Stimulated activated CD8-positive, alpha-beta memory T cell treated with anti-CD3 and anti-CD28 coated beads, Interleukin-12 subunit alpha, Interleukin-12 subunit beta, amount 100 ng/mL, for 24 hours (primary cell): ENCODE data around the gene CLMP.

Source experiments
- DNase-seq: peaks from one replicate; pipeline ENCODE4 v3.0.0-alpha.2; 2020; ENCODE audit errors: extremely low read depth

Gene CLMP, protein sequence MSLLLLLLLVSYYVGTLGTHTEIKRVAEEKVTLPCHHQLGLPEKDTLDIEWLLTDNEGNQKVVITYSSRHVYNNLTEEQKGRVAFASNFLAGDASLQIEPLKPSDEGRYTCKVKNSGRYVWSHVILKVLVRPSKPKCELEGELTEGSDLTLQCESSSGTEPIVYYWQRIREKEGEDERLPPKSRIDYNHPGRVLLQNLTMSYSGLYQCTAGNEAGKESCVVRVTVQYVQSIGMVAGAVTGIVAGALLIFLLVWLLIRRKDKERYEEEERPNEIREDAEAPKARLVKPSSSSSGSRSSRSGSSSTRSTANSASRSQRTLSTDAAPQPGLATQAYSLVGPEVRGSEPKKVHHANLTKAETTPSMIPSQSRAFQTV

DNA sequence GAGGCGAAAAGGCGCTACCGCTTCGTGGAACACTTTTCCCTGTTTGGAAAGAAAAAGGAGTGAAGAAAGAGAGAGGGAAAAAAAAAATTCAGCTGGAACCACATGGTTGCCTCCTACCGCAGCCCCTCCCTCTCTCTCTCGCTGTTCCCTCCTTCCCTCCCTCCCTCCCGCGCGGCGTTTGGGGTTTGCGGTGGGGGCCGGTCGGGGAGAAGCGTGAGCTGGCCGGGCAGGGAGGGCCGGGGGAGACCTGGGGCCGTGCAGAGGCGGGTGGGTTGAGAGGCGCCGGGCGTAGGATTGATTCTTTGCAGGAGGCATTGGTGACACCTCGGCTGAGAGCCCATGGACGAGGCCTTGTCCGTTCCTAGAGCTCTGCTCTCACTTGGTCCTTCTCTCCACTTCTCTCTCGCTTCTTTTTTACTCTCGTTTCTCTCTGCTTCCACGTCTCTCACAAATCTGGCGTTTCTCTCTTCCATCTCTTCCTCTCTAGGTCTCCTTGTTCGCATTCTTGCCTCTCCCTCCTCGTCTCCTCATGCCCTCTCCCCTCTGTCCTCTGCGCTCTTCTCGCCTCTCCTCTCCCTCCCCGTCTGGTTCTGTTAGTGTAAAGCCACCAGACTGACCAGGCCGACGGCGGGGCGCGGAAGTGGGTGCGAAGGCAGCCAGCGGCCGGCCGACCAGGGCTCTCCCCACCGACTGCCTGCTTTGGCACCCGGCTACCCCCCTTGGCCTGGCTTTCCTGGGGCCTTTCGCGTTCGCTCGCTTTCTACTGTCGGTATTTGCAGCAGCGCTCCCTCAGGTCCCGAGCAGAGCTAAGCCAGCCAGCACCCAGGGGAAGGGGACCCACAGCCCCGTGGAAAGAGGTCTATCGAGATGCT, at the start of gene CLMP:
Gene CLMP (minus strand): TSS at position 61 of the 872 bp plus-strand sequence. CDS start 308 bp downstream, outside the sequence.
- DNase-seq, result no peak

DNA sequence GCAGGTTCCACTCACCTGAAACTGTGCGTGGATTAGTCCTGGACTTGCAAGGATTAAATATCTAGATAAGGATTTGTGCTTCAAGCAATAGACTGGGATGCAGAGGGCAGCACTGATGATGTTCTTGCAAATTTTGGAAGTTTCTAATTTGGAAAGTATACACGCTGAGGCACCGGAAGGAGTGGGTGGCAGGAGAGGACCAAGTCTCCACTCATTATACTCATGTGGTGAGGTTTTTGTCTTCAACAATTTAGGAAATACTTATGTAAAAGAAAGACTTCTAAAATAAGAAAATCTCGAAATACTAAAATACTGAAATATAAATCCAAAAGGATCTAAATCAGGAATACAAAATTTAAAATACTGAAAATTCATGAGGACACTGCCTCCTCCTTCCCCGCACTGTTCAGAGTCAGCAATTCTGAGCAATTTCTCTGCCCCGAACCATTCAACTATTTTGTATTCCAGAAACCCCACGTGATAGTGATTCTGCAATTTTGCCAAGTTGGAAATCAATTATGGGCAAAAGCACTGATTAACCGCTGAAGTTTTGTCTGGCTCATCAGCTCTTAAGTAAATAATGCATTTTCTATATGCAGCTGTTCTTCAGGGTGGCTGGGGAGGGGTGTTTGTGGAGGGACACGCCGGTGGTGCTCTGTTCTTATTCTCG, 47.0 kb upstream of the CLMP start:
- DNase-seq, result no peak

DNA sequence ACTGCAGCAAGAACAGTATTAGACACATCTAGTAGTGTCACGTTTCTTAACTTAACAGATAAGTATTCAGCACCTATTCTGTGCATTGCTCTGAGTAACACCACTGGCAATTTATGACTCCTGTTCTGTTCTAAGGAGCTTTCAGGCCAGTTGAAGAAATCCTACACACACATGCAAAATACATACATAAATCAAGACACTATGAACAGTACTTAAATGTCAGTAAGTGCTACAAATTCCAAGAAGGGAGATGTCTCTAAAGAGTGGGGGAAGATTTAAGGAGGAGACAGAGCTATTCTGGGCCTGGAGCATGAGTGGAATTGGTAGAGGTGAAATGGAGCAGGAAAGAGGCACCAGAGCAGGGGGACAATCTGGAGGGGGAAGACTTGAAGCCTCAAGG, 46.2 kb upstream of the CLMP start:
- DNase-seq, result no peak

DNA sequence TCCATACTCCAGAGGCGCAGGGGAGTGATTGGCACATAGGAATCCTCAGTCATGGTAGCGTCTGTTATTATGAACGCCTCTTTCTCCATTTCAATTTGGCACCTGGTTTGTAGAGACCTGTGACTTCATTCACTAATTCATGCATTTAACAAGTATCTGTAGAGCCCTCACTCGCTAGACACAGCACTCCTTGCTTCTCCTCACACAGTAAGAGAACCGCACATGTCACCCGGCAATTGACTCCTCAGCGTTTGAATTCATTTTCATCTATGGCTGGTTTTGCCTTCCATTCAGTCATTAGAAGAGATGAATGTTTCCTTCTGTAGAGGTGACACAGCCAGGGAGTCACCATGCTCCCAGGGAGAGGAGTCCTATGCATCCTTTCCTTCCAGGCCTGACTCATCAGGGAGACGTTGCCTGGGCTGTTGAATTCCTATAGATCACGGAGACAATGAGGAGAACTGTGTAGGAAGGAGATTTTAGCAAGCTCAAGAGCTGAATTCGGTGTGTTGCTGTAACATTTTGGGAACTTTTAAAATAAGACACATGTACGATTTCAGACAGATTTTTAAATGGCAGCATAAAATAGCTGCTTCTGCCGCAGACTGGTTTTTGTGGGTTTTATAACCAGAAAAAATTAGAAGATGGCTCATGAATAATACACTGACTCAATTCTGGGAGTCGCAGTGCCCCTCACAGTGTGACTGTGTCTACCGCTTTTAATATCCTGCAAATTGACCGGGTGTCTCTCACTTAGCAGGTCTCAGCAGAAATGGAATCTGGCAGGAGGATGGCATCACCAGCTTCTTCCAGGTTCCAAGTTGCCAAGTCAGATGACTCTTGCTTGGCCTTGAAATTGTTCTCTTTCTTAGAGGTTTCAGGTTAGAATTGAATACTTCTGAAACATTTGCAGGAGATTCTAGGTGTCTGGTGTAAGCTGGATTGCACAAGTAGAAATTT, 44.4 kb upstream of the CLMP start:
- DNase-seq, result no peak

DNA sequence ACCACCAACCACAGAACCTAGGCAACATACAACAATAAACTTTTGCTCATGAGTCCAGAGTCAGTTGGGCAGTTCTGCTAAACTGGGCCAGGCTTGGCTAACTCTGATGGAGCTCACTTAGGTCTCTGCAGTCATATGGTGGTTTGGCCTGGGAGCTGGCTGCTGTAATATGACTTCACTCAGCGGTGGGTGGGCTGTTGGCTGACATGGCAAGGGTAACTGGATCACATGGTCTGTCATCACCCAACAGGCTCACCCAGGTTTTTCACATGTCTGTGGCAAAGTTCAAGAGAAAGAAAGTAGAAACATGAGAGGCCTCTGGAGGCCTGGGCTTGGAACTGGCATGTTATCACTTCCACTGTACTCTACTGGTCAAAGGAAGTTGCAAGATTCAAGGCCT, 43.2 kb upstream of the CLMP start:
- no peak for DNase-seq

DNA sequence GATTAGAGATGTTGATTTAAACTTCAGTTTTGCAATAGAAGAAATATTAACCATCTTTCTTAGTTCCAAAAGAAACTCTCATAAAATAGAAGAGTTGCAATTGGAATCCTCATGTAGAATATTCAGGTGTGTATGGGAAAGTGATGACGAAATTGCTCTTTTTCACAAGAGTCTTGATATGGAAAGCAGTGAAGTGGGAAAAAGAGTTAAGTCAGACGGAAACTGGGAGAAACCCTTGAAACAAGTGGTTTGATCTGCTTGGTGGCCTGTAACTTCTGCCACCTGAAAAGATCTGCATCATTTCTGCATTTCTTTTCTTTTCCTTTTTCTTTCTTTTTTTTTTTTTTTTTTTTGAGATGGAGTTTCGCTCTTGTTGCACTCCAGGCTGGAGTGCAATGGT, 41.8 kb upstream of the CLMP start:
- no peak for DNase-seq

DNA sequence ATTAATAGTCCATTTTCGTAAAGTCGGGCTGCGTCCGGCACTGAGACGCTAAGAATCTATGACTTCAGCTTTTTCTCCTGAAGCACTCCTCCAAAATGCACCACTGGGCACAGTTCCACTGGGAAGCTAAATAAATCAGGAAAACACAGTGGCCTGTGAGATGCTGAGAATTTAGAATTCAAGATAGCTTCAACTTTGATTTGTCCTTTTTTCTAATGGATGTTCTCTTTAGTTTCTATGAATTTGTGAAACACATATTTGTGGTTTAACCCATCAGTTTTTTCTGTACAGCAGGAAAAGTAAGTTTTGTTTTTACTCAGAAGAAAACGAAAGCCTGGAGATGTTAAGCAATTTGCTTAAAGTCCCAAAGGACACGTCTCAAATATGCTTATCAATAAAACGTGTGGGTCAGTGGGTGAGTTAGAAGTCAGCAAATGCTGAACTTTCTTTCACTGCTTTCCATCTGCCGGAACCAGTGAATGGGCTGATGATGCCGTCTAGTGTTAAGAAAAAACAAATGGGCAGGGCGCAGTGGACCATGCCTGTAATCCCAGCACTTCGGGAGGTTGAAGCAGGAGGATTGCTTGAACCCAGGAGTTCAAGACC, 40.7 kb upstream of the CLMP start:
- DNase-seq, result no peak

DNA sequence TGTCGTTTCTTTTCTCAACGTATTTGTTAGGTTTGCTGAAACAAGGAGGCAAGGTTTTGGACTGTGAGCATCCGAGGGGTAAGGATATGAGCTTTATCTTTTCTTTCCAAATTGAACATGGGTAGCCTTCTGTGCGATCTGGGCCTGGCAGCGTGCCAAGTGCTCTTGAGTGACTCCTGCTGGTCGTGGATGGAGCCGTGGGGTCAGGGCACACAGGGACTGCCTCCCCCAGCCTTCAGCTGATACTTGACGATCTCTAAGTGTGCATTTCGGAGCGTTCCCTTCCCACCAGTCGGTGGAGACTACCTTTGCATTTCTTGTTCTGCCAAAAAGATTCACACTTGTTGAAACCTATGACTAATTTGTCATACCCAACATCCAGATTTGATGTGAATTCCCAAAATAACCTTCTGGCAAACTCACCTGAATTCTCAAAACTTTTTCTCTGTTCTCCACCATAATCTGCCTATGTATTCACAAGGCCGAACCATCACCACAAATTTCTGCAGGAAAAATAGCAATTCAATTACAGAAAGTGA, 40.1 kb upstream of the CLMP start:
- peak; percentile 3 for DNase-seq

DNA sequence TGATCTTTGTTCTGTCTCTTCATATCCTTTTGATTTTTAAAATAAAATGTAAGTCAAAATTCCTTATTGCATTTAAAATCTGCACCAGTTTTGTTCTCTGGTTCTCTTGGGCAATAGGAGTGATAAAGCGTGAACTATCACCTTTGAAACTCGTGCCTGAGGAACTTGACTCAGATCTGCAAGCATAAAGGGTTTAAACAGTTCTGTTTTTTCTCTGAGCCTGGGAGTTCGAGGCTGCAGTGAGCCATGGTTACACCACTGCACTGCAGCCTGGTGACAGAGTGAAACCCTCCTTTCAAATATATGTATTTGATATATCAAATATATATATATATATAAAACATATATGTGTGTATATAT, 38.9 kb upstream of the CLMP start:
- no peak for DNase-seq

DNA sequence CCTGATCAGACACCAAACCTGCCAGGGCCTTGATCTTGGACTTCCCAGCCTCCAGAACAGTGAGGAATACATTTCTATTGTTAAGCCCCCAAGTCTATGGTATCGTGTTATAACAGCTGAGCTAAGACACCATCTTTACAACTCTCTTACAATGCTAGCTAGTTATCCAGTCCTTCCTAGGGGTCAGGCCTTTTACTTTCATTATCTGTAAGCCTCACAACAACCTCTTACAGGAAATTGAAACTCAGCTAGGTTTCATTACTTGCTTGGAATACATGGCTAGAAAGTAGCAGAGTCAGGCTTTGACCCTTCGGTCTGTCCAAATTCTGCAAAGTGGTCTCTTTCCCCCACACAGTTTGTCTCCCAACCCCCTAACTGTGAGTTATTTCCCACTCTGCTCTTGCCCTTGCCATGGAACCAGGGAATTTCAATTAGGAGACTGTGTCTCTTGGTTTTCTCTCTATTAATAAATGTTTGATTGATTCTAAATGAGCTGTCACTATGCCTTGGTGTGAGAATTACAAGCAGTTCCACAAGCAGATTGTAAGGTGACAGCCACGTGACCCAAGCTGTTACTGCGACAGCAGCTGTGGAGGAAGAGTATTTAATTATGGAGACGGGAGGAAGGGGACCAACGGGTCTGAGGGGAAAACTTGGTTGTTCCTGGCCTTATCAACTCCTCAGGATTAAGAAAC, 38.4 kb upstream of the CLMP start:
- no peak for DNase-seq

DNA sequence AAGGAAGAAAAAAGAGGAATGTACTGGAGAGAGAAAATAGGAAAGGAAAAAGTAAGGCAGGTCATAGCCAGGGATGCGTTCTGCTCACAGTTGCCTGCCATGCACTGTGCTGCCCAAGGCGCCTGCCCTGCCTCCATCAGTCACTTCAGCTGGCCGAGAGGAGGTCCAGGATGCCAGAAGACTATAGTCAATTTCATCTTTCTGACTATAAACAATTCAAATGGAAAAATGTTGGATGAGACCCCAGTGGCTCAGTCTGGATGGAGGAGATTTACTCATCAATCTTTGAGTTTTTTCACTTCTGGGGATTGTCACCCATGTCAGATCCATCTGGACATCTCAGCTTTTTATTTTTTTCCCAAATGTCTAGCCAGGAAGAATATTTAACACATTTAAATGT, 36.7 kb upstream of the CLMP start:
- no peak for DNase-seq

DNA sequence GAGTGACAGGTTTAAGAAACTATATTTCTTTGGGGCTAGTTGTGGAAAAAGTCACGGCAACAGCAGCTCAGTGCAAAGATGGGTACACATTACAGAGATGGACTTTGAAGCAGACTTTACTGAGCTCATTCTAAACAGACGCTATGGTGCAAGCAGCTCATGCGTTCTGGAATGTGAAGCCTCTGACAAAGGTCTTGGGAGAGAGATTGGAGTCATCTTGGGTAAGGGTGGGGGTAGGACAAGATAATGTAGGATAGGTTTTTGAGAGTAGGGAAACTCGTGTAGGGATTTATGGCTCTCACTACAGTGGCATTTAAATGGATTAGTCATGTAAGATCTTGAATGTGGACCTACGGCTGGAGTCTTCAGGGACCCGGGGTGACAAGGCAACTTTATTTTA, 36.2 kb upstream of the CLMP start:
- no peak for DNase-seq

DNA sequence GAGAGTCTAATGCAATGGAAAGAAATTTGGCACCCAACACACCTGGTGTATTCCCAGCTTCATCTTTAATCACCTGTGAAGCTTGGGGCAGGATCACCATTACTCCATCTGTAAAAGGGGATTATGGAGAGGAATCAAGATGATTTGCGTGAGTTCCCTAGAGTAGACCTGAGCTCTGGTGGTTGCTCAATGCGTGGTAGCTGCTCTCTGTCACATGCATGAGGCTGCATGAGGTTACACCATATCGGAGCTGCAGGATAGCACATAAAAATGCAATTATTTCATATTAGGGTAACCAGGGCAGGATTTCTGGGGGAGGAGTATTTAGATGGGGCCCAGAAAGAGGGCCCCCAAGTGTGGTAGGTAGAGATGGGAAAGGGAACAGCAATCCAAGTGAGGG, 35.3 kb upstream of the CLMP start:
- DNase-seq, result no peak

DNA sequence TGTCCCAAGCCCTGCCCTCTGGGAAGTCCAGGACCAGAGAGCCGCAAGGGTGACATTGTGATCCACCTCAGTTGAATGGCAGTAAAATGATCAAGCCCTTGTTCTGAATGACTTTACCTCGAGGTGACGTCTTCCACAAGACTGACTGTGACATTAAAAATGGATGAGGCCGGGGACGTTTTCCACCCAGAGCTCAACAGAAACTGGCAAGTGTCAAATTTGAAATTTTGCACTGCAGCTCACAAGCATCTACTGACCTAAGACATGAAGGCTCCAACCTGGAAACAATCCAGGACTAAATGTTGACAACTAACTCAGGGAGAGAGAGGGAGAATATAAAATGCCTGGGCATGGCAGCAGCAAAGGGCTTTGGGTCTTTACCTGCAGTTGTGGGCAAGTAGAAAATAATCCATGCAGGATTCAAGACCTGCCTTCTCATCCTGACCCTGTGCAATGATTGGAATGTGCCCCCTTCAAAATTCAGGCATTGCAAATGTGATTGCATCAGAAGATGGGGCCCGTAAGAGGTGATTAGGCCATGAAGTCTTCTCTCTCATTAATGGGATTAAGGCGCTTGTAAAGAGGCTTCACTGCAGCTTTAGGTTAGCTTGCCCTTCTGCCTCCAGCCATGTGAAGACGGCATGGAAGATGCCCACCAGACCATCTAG, 33.6 kb upstream of the CLMP start:
- no peak for DNase-seq

DNA sequence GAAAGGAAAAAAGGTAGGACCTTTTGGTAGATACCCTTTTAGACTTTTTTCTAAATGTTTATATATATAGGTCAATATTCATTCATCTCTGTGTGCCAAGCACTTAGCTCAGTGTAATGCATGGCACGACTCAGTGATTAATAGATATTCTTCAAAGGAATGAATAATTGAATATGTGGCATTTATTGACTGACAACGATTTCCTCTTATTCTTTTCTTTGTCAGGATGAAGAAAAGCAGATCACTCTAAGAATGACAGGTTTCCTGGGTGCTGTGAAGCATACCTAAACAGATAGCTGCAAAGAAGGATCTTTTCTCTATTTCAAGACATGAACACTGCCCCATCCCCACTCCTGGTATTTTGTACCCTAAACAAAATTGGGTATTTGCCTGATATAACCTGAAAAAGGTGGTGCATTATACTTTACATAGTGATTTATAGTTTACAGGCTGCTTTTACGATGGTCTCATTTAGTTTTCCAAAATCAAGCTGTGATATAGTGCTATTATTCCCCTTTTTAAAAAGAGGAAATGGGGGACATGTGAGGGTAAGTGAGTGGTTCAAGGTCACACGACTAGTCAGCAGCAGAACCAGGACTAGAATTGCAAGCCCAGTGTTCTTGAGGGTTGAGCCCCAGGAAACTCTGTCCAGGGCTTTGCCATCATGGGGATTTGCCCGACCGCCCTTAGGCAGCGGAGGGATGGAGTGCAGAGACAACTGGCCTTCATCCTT, 32.9 kb upstream of the CLMP start:
- no peak for DNase-seq

DNA sequence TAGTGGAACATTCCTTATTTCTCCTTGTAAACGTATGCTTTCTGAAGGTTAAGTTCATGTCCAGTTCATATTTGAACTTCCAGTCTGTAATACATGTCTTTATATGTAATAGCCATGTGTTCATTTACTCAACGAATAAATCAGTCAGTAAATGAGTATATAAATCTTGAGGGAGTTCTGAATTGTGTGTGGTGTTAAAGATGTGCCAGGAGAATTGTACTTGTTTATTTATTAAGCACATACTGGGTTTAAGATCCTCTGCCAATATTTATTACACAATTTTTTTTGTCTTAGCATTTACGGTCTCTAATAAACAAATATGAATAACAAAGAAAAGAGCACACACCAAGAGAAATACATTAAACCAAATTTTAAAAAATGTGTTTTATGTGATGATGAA, 26.5 kb upstream of the CLMP start:
- no peak for DNase-seq

DNA sequence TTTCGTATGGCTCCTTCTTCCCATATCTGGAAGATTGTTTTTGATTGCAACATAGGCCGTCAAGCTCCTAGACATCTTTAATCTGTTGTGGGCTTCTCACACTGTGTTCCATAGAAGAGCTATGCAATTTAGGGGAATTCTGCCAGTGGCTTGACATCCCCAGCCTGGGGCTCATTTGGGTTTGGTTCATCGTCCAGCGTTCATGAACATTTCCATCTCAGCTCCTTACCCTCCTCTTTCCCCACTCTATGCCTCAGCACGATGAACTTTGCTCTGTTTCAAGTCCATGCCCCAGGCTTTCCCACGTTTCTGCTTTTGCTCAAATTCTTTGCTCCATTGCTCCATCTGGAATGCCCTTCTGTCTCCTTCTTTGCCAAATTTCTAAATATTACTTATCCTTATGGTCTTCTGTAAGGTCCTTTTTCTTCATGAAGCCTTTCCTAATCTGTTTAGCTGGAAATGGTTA, 26.1 kb upstream of the CLMP start:
- DNase-seq, result no peak

DNA sequence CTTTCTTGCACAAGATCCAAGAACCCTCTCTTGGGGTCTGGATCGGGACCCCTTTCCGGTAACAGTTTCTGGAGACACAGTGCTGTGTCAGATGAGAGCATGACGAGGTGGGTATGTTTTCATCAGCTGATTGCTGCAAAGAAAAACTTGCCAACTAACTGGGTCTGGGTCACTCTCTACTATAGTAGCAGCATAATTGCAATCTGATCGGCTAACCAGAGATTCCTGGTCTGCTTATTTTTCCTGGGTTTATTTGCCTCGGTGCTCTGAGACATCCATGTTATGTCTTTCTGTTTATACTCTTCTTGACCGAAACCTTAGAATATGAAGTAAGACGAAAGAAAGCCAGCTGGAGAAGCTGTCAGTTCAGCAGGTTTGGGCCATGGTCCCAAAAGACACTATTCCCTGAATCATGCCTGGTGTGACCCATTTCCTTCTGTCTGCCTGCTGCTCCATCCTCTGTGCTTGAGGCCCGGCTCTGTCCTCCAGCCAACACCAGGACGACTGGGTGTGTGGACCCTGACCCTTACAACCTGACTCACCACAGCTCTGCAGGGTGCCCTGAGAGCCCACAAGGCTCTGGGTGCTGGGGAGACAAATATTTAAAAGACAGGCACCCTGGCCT, 24.1 kb upstream of the CLMP start:
- DNase-seq, result no peak
